Hindlimb muscle (tissue), 1 donor: ENCODE data around the gene PI16. TPM values are rescaled to one million over a fixed set of nuclear protein-coding genes. Genes with fewer than 3 reads are reported as not detected.

Experiments used
- DNase-seq: peaks from one replicate; pipeline ENCODE4 v3.0.0-alpha.2; 2013
- polyA plus RNA-seq: library from polyadenylated mRNA; unstranded; fragments of 120-200 nt; gene quantifications from one replicate; pipeline ENCODE4 v1.2.1, GENCODE V29; 2013; ENCODE audit not compliant: insufficient read length

PI16 gene
- polyA plus RNA-seq, 1 donor: 17.2 TPM

GRCh38 chr6:37005827-37006567 is 51.5 kb downstream of the PI16 start:
- DNase-seq: no peak

GRCh38 chr6:37006793-37007339 is 52.3 kb downstream of the PI16 start:
- DNase-seq: no peak

DNA sequence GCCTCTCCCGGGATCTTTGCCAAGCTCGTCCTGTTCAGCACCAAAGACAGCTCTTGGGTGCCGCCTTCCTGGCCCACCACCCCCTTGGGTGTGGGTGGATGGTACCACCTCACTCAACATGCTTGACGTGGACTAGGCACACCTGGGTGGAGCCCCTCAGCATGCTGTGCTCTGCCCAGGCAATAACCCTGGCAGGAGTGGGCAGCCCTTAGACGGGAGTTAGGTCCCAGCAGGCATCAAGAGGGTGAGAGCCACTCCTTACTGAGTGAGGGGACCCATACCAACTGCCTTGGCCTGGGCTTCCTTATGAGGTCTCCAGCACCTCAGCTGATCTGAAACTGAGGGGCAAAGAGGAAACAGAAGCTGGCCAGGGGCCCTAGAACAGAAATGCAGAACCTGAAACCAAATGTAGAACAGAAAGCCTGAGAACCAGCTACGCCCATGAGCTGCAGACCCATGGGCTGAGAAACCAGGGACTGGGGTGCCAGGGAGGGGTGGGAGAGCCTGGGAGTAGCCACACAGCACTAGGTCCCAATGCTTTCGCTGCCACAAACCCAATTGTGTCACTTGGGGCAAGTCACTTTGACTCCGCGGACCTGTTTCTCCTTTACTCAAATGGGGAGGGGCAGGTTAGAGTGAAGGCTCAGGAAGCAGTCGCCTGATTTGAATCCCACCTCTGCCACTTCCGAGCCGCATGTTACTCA is 53.0 kb downstream of the PI16 start:
- DNase-seq: no peak

- DNase-seq: no peak
These were observed 54.2 kb downstream of the PI16 start for GRCh38 chr6:37008484-37009465.

DNA sequence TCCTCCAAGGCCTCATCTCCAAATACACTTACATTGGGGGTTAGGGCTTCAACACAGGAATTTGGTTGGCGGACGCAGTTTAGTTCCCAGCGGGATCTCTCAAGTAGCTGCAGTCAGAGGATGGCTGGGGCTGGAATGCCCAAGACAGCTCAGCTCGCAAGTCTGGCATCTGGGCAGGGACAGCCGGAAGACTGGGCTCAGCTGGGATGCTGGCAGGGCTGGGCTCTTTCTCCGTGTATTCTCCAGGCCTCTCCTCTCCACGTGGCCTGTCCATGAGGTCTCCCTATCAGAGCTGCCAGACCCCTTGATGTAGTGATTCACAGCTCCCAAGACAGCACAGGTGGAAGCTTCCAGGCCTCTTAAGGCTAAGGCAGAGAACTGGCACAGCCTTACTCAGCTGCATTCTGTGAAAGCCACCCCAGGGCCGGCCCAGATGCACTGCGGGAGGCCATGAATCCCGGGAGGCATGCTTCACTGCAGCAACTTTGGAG is 55.9 kb downstream of the PI16 start:
- DNase-seq: no peak

GRCh38 chr6:37011656-37012378 is 57.3 kb downstream of the PI16 start:
- no peak for DNase-seq

DNA sequence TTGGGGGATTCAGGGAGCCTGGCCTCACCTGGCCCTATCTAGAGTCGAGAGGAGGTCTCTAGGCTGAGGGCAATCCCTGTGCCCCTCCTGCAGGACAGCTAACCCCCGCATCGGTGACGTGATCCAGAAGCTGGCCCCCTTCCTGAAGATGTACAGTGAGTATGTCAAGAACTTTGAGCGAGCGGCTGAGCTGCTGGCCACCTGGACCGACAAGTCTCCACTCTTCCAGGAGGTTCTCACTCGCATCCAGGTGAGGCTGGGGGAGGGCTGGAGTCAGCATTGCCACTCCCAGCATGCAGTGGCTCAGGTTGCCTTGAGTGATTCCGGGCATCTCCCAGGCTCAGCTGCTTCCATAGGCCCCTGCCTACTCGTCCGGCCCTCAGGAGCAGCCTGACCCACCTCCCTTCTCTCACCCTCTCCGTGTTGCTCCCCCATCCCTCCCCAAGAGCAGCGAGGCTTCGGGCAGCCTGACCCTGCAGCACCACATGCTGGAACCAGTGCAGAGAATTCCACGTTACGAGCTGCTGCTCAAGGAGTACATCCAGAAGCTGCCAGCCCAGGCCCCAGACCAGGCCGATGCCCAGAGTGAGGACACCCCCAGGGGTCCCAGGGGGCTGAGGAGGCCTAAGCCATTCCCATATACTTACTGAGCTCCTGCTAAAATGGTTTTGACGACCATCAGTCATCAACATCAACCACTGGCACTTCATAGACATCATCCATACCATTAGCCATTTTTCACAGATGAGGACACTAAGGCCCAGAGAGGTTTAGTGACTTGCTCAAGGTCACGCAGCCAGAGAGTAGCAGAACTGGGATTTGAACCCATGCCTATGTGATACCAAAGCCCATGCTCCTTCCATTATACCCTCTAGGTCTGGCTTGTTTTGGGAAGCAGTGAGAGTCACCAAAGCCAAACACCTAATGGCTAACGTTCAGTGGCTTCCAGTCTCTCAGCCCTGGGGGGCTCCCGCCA is 59.3 kb downstream of the PI16 start:
- DNase-seq: no peak

Other genes with a start within 250 kb of the PI16 start
- 16.9 TPM for gene CPNE5, start 115.3 kb upstream of the PI16 start, polyA plus RNA-seq
- gene PPIL1, start 79.9 kb upstream of the PI16 start, polyA plus RNA-seq: 28.8 TPM
- 30.9 TPM for gene C6orf89, start 68.8 kb upstream of the PI16 start, polyA plus RNA-seq
- gene MTCH1, start 31.5 kb downstream of the PI16 start, polyA plus RNA-seq: 107 TPM
- 5.7 TPM for gene FGD2, start 50.9 kb downstream of the PI16 start, polyA plus RNA-seq
- 21.7 TPM for gene PIM1, start 215.4 kb downstream of the PI16 start, polyA plus RNA-seq